ENCODE results near the gene NKD2. TPM values are rescaled to one million over a fixed set of nuclear protein-coding genes. Genes with fewer than 3 reads are reported as not detected.

The NKD2 gene
- total RNA-seq, 1 donor from 2014 or later = 0.26 TPM

DNA sequence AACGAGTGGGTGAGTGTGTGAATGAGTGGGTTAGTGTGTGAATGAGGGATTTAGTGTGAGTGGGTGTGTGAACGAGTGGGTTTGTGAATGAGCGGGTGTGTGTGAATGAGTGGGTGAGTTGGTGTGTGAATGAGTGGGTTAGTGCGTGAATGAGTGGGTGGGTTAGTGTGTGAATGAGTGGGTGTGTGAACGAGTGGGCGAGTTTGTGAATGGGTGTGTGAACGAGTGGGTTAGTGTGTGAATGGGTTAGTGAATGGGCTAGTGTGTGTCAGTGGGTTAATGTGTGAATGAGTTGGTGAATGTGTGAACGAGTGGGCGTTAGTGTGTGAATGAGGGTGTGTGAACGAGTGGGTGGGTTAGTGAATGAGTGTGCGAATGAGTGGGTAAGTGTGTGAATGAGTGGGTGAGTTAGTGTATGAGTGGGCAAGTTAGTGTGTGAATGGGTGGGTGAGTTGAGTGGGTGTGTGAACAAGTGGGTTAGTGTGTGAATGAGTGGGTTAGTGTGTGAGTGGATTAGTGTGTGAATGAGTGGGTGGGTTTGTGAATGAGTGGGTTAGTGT is 39.6 kb downstream of the NKD2 start:
- no peaks in the 10 kb centered on the region for H3K36me3 ChIP-seq (ENCODE audit: control insufficient read depth, insufficient read depth, low read length)
- DNase-seq (ENCODE audit: low read depth) (no peak), FAIRE-seq (no peak)
- TF ChIP-seq, protein P1, sequence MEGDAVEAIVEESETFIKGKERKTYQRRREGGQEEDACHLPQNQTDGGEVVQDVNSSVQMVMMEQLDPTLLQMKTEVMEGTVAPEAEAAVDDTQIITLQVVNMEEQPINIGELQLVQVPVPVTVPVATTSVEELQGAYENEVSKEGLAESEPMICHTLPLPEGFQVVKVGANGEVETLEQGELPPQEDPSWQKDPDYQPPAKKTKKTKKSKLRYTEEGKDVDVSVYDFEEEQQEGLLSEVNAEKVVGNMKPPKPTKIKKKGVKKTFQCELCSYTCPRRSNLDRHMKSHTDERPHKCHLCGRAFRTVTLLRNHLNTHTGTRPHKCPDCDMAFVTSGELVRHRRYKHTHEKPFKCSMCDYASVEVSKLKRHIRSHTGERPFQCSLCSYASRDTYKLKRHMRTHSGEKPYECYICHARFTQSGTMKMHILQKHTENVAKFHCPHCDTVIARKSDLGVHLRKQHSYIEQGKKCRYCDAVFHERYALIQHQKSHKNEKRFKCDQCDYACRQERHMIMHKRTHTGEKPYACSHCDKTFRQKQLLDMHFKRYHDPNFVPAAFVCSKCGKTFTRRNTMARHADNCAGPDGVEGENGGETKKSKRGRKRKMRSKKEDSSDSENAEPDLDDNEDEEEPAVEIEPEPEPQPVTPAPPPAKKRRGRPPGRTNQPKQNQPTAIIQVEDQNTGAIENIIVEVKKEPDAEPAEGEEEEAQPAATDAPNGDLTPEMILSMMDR (IDR thresholded peaks at IDR 0.05; ENCODE audit: insufficient read depth, low read length, severe bottlenecking) = no peak
- no peaks in the 10 kb centered on the region for H3K27me3 ChIP-seq (ENCODE audit: control insufficient read depth, insufficient read depth, low read length)
- no peak overlapping the region for H3K4me3 ChIP-seq (ENCODE audit: low read depth, low read length)

DNA sequence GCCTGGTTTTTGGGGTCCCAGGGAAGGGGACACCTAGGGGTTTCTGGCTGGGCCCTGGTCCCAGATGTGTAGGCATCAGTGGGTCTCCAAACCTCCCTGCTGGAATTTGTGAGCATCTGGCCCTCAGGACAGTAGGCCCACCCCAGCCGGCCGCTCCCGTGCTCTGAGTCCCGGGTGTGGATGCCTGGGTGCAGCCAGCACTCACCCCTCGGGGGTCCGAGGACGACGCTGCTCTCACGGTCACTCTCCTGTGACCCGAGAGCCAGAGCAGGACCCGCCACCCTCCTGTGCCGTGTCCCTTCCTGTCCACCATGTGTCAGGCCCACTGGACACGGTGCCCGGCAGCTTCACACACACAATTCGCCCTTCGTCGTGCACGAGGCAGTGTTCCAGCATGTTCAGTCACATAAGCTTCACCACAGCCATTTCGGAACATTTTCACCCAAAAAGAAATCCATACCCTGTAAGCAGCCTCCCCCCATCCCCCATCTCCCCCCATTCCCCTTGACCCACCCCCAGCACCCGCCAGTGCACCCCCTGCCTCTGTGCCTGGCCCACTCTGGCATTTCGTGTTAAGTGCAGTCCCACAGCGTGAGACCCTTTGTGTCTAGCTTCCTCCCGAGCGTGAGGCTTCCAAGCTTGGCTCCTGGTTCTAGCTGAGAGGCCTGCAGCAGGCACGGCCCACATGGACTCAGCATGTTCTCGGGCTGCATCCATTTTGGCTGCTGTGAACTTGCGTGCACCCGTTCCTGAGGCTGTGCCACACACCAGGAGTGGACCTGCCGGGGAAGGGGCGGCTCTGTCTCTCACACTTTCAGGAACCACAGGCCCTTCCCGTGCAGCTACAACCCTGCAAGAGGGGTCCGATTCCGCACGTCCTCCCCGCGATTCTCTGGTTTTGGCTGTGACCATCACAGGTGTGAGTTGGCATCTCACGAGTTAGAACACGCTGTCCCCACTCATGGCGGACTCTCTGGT is 40.5 kb downstream of the NKD2 start:
- Histone ChIP-seq H3K36me3 (ENCODE audit: control insufficient read depth, insufficient read depth, low read length) (no peaks in the 10 kb centered on the region), H3K4me3 (ENCODE audit: low read depth, low read length) (no peak overlapping the region), H3K27me3 (ENCODE audit: control insufficient read depth, insufficient read depth, low read length) (no peaks in the 10 kb centered on the region)
- FAIRE-seq (no peak), DNase-seq (ENCODE audit: low read depth) (no peak)
- TF ChIP-seq, protein P1 (IDR thresholded peaks at IDR 0.05; ENCODE audit: insufficient read depth, low read length, severe bottlenecking) = no peak

GRCh38 chr5:1050423-1051365 is 42.1 kb downstream of the NKD2 start:
- no peak overlapping the region for H3K4me3 ChIP-seq (ENCODE audit: low read depth, low read length)
- TF ChIP-seq, protein P1 (IDR thresholded peaks at IDR 0.05; ENCODE audit: insufficient read depth, low read length, severe bottlenecking) = no peak
- DNase-seq (ENCODE audit: low read depth) = no peak
- FAIRE-seq = no peak
- H3K36me3 ChIP-seq (ENCODE audit: control insufficient read depth, insufficient read depth, low read length) = no peaks in the 10 kb centered on the region
- H3K27me3 ChIP-seq (ENCODE audit: control insufficient read depth, insufficient read depth, low read length) = no peaks in the 10 kb centered on the region

- Histone ChIP-seq H3K27me3 (ENCODE audit: control insufficient read depth, insufficient read depth, low read length) (no peaks in the 10 kb centered on the region), H3K4me3 (ENCODE audit: low read depth, low read length) (no peak overlapping the region), H3K36me3 (ENCODE audit: control insufficient read depth, insufficient read depth, low read length) (no peaks in the 10 kb centered on the region)
- no peak for FAIRE-seq
- DNase-seq (ENCODE audit: low read depth) = no peak
- TF ChIP-seq, protein P1 (IDR thresholded peaks at IDR 0.05; ENCODE audit: insufficient read depth, low read length, severe bottlenecking) = no peak
These were observed 42.7 kb downstream of the NKD2 start for GRCh38 chr5:1051366-1051720.

DNA sequence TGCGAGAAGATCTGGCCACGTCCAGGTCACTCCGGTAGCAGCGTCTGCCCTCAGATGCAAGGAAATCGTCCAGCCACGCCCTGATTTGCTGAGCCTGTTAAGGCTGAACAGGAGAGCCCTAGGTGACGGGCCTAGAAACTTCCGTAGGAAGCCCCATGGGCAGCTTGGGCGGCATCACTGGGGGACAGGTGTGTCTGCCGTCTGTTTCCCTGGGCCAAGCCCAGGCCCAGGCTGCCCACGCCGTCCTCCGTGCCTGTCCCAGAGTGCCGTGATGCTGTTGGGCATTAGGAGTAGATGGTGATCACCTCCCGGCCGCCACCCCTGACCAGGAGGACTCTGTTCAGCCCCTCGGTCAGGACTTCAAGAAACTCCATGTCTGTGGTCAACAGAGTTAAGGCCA is 43.5 kb downstream of the NKD2 start:
- TF ChIP-seq, protein P1 (IDR thresholded peaks at IDR 0.05; ENCODE audit: insufficient read depth, low read length, severe bottlenecking) = no peak
- Histone ChIP-seq H3K36me3 (ENCODE audit: control insufficient read depth, insufficient read depth, low read length) (no peaks in the 10 kb centered on the region), H3K27me3 (ENCODE audit: control insufficient read depth, insufficient read depth, low read length) (no peaks in the 10 kb centered on the region), H3K4me3 (ENCODE audit: low read depth, low read length) (no peak overlapping the region)
- FAIRE-seq (no peak), DNase-seq (ENCODE audit: low read depth) (no peak)
